Measurements from ENCODE around the gene WDR77.
A peak's percentile ranks its signal among the peaks of the same experiment; 100 is the strongest.

WDR77 gene

DNA sequence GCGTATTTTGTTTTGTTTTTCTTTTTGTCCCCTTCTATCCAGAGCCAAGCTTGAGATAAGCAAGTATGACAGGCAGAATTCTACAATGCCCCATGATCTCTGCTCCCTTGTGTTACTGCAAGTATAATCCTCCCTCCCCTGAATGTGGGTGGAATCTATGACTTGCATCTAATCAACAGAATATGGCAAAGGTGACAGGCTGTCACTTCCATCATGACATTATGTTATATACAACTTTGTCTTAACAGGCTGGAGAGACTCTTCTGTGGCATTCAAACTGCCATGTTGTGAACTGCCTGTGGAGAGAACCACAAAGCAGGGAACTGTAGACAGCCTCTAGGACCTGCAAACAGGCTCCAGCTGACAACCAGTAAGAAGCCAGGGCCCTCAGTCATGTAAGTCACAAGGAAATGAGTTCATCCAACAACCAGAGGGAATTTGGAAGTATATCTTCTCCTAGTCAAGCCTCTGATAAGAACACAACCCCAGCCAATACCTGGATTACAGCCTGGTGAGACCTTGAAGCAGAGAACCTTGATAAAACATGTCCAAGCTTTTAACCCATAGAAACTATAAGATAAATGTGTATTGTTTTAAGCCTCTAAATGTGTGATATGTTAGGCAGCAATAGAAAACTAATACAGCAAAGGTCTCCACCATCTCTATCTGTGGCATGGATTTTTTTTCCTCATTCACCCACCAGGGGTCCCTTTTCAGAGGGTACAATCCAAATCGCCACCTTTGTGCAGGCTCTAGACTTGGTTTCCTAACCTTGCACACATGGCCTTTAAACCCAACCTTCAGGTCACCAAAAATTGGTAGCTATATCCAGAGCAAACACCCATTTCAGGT lies 19.0 kb upstream of the WDR77 start:
- Mint-ChIP-seq H3K4me3 (no peak overlapping the region), H3K9me3 (no peaks in the 10 kb centered on the region), H3K27me3 (no peaks in the 10 kb centered on the region), H3K4me1 (peaks cover 18% of the 10 kb centered on the region), H3K36me3 (ENCODE audit: insufficient read depth) (peaks cover 1% of the 10 kb centered on the region), H3K27ac (ENCODE audit: low read depth) (no peak overlapping the region)
- no peak for ATAC-seq (replicated peaks; ENCODE audit: extremely low read depth, poor library complexity, severe bottlenecking)
- no peak for DNase-seq (ENCODE audit: low spot score in 2 of 2)

DNA sequence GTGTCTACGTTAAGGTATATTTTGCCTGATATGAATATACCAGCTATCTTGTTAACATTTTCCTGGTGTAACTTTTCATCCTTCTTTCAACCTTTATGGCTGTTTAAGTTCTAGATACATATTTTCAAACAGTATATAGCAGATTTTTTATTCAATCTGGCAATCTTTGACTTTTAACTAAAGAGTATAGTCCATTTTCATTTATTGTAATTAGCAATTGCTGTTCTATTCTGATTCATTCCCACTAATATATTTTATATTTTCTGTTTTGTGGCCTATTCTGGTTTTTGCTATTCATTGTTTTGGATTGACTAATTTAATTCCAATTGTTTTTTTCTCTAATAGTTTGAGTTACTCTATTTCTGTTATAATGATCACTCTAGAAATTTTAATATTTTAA lies 17.4 kb upstream of the WDR77 start:
- no peak for ATAC-seq (replicated peaks; ENCODE audit: extremely low read depth, poor library complexity, severe bottlenecking)
- Mint-ChIP-seq H3K9me3 (no peaks in the 10 kb centered on the region), H3K27ac (ENCODE audit: low read depth) (no peak overlapping the region), H3K4me1 (peaks cover 19% of the 10 kb centered on the region), H3K4me3 (no peak overlapping the region), H3K27me3 (no peaks in the 10 kb centered on the region), H3K36me3 (ENCODE audit: insufficient read depth) (peaks cover 11% of the 10 kb centered on the region)
- DNase-seq (ENCODE audit: low spot score in 2 of 2): no peak

DNA sequence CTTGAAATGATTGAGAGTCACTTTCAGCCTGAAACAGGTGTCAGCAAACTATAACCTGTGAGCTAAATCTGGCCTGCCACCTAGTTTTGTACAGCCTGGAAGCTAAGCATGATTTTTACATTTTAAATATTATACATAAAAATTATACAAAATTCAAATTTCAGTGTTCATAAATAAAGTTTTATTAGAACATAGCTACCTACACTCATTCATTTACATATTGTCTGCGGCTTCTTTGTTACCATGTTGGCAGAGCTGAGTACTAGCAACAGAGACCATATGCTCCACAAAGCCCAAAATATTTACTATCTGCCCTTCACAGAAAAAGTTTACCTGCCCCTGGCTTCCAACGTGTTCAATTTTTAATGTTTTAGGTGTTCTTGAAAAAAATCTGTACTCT lies 16.7 kb upstream of the WDR77 start:
- H3K27ac Mint-ChIP-seq (ENCODE audit: low read depth): peak overlapping the region; percentile 2
- ATAC-seq (replicated peaks; ENCODE audit: extremely low read depth, poor library complexity, severe bottlenecking): no peak

DNA sequence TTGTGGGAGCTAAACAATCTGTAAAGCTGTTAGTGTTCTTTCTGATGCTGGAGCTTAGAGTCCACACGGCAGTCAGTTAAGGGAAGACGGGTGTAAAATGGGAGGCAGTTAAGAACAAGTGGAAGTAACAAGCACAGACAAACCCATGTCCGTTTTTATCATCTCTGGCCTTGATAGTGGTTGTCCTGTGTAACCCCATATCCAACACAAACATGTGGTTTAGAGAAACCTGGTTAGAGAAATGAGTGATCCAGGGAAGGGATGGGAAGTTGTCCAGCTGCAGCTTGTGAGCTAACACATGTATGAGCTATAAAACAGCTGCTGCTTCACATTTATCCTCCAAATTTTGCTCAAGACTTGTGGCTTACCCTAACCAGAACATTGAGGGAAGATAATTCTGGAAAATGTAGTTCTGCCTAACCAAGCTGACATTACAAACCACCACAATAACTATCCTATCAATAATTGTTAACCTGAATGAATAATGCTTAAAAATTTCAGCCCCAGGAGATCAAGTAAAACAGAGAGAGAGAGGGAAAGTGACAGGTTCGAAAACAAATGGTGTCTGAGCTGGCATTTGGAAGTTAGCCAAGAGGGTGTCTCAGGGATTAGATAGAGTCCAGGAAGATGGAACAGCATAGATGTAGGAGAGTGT lies 14.1 kb upstream of the WDR77 start:
- Mint-ChIP-seq H3K27me3 (no peaks in the 10 kb centered on the region), H3K4me1 (peaks cover 23% of the 10 kb centered on the region), H3K36me3 (ENCODE audit: insufficient read depth) (peaks cover 33% of the 10 kb centered on the region), H3K9me3 (no peaks in the 10 kb centered on the region), H3K4me3 (no peak overlapping the region), H3K27ac (ENCODE audit: low read depth) (peak overlapping the region; percentile 40)
- ATAC-seq (replicated peaks; ENCODE audit: extremely low read depth, poor library complexity, severe bottlenecking) (no peak), DNase-seq (ENCODE audit: low spot score in 2 of 2) (no peak)

More for the DNA sequence above, 16.7 kb upstream of the WDR77 start:
- H3K9me3 Mint-ChIP-seq: no peaks in the 10 kb centered on the region
- H3K4me3 Mint-ChIP-seq: no peak overlapping the region
- peaks cover 16% of the 10 kb centered on the region for H3K36me3 Mint-ChIP-seq (ENCODE audit: insufficient read depth)
- no peaks in the 10 kb centered on the region for H3K27me3 Mint-ChIP-seq
- H3K4me1 Mint-ChIP-seq: peaks cover 19% of the 10 kb centered on the region
- DNase-seq (ENCODE audit: low spot score in 2 of 2): no peak

DNA sequence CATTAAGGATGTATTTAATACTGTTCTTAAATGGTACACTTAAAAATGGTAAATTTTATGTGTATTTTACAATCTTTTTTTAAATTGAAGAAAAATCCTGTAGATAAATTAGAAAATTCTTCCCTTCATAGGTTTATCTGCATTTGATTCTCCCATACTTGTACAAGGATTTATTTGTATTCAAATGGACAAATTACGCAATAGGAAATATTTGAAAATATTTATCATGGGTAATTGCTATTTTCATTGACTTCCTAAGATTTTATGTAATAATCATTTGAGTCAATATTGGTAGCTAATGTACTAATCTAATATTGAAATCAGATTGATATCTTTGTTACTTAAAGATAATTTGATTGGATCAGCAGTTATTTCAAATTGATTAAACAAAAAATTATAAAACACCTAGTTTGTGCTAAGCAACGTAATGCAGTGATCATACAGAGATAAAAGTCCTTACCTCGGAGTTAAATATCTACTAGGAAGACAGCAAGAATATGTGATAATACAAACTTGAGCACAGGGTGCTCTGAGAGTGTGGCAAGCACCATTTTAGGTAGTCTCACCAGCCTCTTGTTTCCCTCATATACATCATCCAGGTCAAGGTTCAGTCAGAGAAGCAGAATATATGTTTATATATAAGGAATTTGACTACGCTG lies 13.4 kb upstream of the WDR77 start:
- Mint-ChIP-seq H3K27ac (ENCODE audit: low read depth) (no peak overlapping the region), H3K36me3 (ENCODE audit: insufficient read depth) (peaks cover 38% of the 10 kb centered on the region), H3K4me3 (no peak overlapping the region), H3K4me1 (peaks cover 25% of the 10 kb centered on the region), H3K9me3 (no peaks in the 10 kb centered on the region), H3K27me3 (no peaks in the 10 kb centered on the region)
- DNase-seq (ENCODE audit: low spot score in 2 of 2) (no peak), ATAC-seq (replicated peaks; ENCODE audit: extremely low read depth, poor library complexity, severe bottlenecking) (no peak)

DNA sequence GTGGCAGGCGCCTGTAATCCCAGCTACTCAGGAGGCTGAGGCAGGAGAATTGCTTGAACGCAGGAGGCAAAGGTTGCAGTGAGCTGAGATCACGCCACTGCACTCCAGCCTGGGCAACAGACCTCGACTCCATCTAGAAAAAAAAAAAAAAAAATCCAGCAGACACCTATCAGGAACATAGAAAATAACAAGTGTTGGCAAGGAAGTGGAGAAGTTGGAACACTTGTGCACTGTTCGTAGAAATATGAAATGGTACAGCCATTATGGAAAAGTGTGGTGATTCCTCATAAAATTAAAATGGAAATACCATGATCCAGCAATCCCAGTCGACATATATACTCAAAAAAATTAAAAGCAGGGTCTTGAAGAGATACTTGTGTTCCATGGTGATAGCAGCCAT lies 12.7 kb upstream of the WDR77 start:
- no peak for ATAC-seq (replicated peaks; ENCODE audit: extremely low read depth, poor library complexity, severe bottlenecking)
- H3K36me3 Mint-ChIP-seq (ENCODE audit: insufficient read depth): peaks cover 45% of the 10 kb centered on the region
- H3K9me3 Mint-ChIP-seq: no peaks in the 10 kb centered on the region
- no peak overlapping the region for H3K27ac Mint-ChIP-seq (ENCODE audit: low read depth)
- H3K4me3 Mint-ChIP-seq: no peak overlapping the region
- H3K27me3 Mint-ChIP-seq: no peaks in the 10 kb centered on the region
- peaks cover 30% of the 10 kb centered on the region for H3K4me1 Mint-ChIP-seq
- DNase-seq (ENCODE audit: low spot score in 2 of 2): no peak

DNA sequence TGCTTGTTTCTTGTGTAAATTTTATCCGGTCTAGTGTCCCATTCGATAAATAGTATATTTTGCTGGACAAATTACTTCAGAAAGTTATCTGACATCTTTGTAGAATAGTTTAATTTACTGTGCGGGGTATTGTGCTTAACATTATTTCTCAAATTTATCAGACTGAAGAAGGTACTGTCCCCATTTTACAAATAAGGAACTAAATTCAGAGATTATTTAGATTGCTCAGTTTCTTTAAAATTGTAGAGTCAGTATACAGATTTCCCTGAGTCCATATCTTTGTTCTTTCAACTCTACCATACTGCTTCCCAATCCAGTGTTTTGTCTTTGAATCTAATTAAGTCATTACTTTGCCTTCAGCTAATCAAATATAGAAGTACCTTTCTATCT lies 6.6 kb upstream of the WDR77 start:
- DNase-seq (ENCODE audit: low spot score in 2 of 2) (no peak), ATAC-seq (replicated peaks; ENCODE audit: extremely low read depth, poor library complexity, severe bottlenecking) (no peak)
- Mint-ChIP-seq H3K9me3 (no peaks in the 10 kb centered on the region), H3K27me3 (no peaks in the 10 kb centered on the region), H3K4me1 (peaks cover 57% of the 10 kb centered on the region), H3K36me3 (ENCODE audit: insufficient read depth) (peaks cover 61% of the 10 kb centered on the region), H3K27ac (ENCODE audit: low read depth) (peak overlapping the region; percentile 29), H3K4me3 (no peak overlapping the region)

DNA sequence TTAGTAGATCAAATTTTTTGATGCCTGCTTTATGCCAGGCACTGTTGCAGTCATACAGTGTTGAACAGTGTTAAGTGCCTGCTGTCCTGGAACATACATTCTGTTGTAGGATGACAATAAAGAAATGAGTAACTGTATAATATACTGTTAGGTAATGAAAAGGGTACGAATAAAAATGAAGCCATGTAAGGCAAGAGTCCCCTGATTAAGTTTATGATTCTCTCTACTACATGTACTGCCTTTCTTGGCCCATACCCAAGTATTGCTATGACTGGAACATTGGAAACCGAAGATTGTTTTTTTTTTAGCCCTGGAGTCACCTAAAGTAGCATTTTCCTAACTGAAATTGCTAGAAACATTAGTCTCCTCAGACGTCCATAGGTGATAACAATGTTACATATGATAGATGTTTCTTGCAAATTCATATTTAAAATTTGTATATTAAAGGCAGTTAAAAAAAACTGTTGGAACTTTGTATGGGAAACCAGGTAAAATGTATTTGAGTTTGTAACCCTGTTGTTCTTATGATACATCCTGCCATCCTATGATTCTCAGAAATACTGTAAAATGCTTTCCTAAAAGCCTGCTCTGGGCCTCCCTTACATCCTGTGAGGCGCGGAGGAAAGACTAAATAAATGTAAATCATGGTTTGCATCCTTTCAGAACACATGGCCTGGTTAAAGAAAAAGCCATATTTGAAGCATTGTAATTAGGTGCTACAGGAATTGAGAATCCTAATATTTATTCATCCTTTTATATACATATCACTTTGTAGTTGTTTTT lies 6.0 kb upstream of the WDR77 start:
- H3K27me3 Mint-ChIP-seq: no peaks in the 10 kb centered on the region
- H3K36me3 Mint-ChIP-seq (ENCODE audit: insufficient read depth): peaks cover 60% of the 10 kb centered on the region
- peaks cover 60% of the 10 kb centered on the region for H3K4me1 Mint-ChIP-seq
- no peak for ATAC-seq (replicated peaks; ENCODE audit: extremely low read depth, poor library complexity, severe bottlenecking)
- DNase-seq (ENCODE audit: low spot score in 2 of 2): no peak
- H3K9me3 Mint-ChIP-seq: no peaks in the 10 kb centered on the region
- peak overlapping the region; percentile 29 for H3K27ac Mint-ChIP-seq (ENCODE audit: low read depth)
- H3K4me3 Mint-ChIP-seq: no peak overlapping the region

DNA sequence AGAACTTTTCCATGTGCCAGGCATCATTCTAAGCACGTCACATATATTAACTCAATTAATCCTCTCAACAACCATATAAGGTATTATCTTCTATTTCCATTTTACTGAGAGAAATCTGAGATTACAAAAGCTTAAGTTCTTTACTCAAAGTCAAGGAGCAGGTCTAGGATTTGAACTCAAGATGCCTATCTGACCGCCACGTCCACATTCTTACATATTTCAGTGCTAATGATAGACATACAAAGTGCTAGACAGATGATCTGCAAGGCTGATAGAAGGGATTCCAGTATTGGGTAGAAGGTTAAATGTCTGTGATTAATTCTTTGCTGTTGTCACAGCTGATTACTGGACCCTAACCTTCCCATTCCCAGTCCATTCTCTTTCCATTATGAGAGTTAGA lies 4.7 kb upstream of the WDR77 start:
- Mint-ChIP-seq H3K4me3 (no peak overlapping the region), H3K9me3 (no peaks in the 10 kb centered on the region)

DNA sequence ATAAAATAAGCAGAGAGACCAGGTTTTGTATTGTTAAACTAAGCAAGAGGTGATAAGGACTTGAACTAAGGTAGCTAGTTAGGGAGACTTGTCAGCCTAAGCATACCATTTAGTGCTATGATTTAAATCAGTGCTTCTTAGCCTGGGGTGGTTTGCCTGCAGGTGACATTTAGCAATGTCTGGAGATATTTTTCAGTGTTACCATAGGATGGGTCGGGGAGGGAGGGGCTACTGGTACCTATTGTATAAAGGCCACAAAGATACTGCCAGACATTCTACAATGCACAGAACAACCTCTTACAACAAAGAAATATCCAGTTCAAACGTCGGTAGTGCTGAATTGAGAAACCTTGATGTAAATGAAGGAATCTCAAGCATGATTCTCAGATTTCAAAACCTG lies 3.5 kb upstream of the WDR77 start:
- H3K4me3 Mint-ChIP-seq: no peak overlapping the region
- H3K4me1 Mint-ChIP-seq: peaks cover 76% of the 10 kb centered on the region

More for the DNA sequence above, 4.7 kb upstream of the WDR77 start:
- ATAC-seq (replicated peaks; ENCODE audit: extremely low read depth, poor library complexity, severe bottlenecking) (no peak), DNase-seq (ENCODE audit: low spot score in 2 of 2) (no peak)
- H3K4me1 Mint-ChIP-seq: peaks cover 73% of the 10 kb centered on the region
- H3K36me3 Mint-ChIP-seq (ENCODE audit: insufficient read depth): peaks cover 63% of the 10 kb centered on the region
- H3K27ac Mint-ChIP-seq (ENCODE audit: low read depth): no peak overlapping the region
- H3K27me3 Mint-ChIP-seq: no peaks in the 10 kb centered on the region

DNA sequence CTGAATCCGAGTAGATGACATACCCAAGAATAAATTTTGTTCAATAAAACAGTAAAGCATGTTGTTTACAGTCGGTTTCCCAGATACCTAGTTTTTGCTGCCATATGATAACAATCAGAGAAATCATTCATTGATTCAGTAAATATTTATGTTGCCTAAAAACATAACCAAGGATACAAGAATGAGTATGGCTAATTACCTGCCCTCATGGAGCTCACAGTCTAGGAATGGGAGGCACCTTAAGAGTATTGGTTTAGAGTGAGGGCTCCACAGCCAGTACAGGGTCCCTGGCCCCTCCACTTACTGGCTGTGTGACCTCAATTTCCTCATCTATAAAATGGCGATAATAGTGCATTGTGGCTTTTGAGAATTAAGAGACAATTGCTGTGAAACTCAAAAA lies 1.1 kb upstream of the WDR77 start:
- Mint-ChIP-seq H3K27me3 (no peaks in the 10 kb centered on the region), H3K36me3 (ENCODE audit: insufficient read depth) (peaks cover 45% of the 10 kb centered on the region), H3K4me1 (peaks cover 77% of the 10 kb centered on the region), H3K4me3 (peak overlapping the region; percentile 100), H3K27ac (ENCODE audit: low read depth) (peak overlapping the region; percentile 99), H3K9me3 (no peaks in the 10 kb centered on the region)
- no peak for ATAC-seq (replicated peaks; ENCODE audit: extremely low read depth, poor library complexity, severe bottlenecking)
- no peak for DNase-seq (ENCODE audit: low spot score in 2 of 2)

More for the DNA sequence above, 3.5 kb upstream of the WDR77 start:
- Mint-ChIP-seq H3K9me3 (no peaks in the 10 kb centered on the region), H3K27ac (ENCODE audit: low read depth) (no peak overlapping the region), H3K27me3 (no peaks in the 10 kb centered on the region), H3K36me3 (ENCODE audit: insufficient read depth) (peaks cover 60% of the 10 kb centered on the region)
- no peak for DNase-seq (ENCODE audit: low spot score in 2 of 2)
- ATAC-seq (replicated peaks; ENCODE audit: extremely low read depth, poor library complexity, severe bottlenecking): no peak

DNA sequence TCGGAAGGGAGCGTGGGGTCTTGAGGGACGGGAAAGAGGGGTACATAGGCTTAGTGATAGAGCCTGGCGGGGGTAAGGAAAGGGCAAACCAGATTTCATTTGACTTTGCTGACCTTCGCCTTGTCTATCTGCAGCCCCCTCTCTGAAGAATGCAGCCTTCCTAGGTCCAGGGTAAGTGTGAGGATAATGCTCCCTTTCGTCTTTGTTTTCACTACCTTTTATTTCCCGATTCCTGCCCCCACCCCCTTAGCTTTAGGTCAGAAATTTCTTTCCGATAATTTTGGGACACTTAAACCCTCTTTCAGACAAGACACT lies 604 bp upstream of the WDR77 start:
- peaks cover 43% of the 10 kb centered on the region for H3K36me3 Mint-ChIP-seq (ENCODE audit: insufficient read depth)
- peak overlapping the region; percentile 99 for H3K27ac Mint-ChIP-seq (ENCODE audit: low read depth)
- peaks cover 75% of the 10 kb centered on the region for H3K4me1 Mint-ChIP-seq
- H3K4me3 Mint-ChIP-seq: peak overlapping the region; percentile 100
- no peaks in the 10 kb centered on the region for H3K9me3 Mint-ChIP-seq
- DNase-seq (ENCODE audit: low spot score in 2 of 2) (no peak), ATAC-seq (replicated peaks; ENCODE audit: extremely low read depth, poor library complexity, severe bottlenecking) (no peak)
- no peaks in the 10 kb centered on the region for H3K27me3 Mint-ChIP-seq

Measured in central memory CD8-positive, alpha-beta T cell (primary cell).